ENCODE data around the gene C10orf90. TPM values are rescaled to one million over a fixed set of nuclear protein-coding genes. Genes with fewer than 3 reads are reported as not detected.

Gene C10orf90
- total RNA-seq, 1 donor from 2014 or later: not detected

GRCh38 chr10:126398383-126398743 is 272.1 kb downstream of the C10orf90 start:
- peaks cover 4% of the 10 kb centered on the region for H3K9me3 Mint-ChIP-seq (ENCODE audit: unreplicated experiment)
- no peak overlapping the region for H3K27ac Mint-ChIP-seq (ENCODE audit: unreplicated experiment)
- DNase-seq: no peak
- TF ChIP-seq CTCF (IDR thresholded peaks at IDR 0.05; ENCODE audit: partially characterized antibody, unreplicated experiment): no peak
- no peak overlapping the region for H3K4me3 Mint-ChIP-seq (ENCODE audit: unreplicated experiment)
- H3K36me3 Mint-ChIP-seq (ENCODE audit: unreplicated experiment): peaks cover 8% of the 10 kb centered on the region
- H3K4me1 Mint-ChIP-seq (ENCODE audit: low read depth, unreplicated experiment): no peaks in the 10 kb centered on the region
- H3K27me3 Mint-ChIP-seq (ENCODE audit: unreplicated experiment): peaks cover 1% of the 10 kb centered on the region

GRCh38 chr10:126397640-126398382 is 272.7 kb downstream of the C10orf90 start:
- Mint-ChIP-seq H3K9me3 (ENCODE audit: unreplicated experiment) (peaks cover 4% of the 10 kb centered on the region), H3K27ac (ENCODE audit: unreplicated experiment) (no peak overlapping the region), H3K4me3 (ENCODE audit: unreplicated experiment) (no peak overlapping the region), H3K27me3 (ENCODE audit: unreplicated experiment) (peaks cover 1% of the 10 kb centered on the region), H3K4me1 (ENCODE audit: low read depth, unreplicated experiment) (no peaks in the 10 kb centered on the region), H3K36me3 (ENCODE audit: unreplicated experiment) (peaks cover 8% of the 10 kb centered on the region)
- TF ChIP-seq CTCF (IDR thresholded peaks at IDR 0.05; ENCODE audit: partially characterized antibody, unreplicated experiment): no peak
- no peak for DNase-seq

GRCh38 chr10:126397156-126397555 is 273.3 kb downstream of the C10orf90 start:
- Mint-ChIP-seq H3K27ac (ENCODE audit: unreplicated experiment) (no peak overlapping the region), H3K4me1 (ENCODE audit: low read depth, unreplicated experiment) (no peaks in the 10 kb centered on the region), H3K9me3 (ENCODE audit: unreplicated experiment) (peaks cover 4% of the 10 kb centered on the region), H3K36me3 (ENCODE audit: unreplicated experiment) (peaks cover 8% of the 10 kb centered on the region), H3K27me3 (ENCODE audit: unreplicated experiment) (peaks cover 1% of the 10 kb centered on the region), H3K4me3 (ENCODE audit: unreplicated experiment) (no peak overlapping the region)
- no peak for DNase-seq
- no peak for TF ChIP-seq CTCF (IDR thresholded peaks at IDR 0.05; ENCODE audit: partially characterized antibody, unreplicated experiment)

- peaks cover 5% of the 10 kb centered on the region for H3K9me3 Mint-ChIP-seq (ENCODE audit: unreplicated experiment)
- no peak overlapping the region for H3K4me3 Mint-ChIP-seq (ENCODE audit: unreplicated experiment)
- H3K4me1 Mint-ChIP-seq (ENCODE audit: low read depth, unreplicated experiment): peaks cover 14% of the 10 kb centered on the region
- TF ChIP-seq CTCF (IDR thresholded peaks at IDR 0.05; ENCODE audit: partially characterized antibody, unreplicated experiment): no peak
- no peak for DNase-seq
- peaks cover 11% of the 10 kb centered on the region for H3K36me3 Mint-ChIP-seq (ENCODE audit: unreplicated experiment)
- no peak overlapping the region for H3K27ac Mint-ChIP-seq (ENCODE audit: unreplicated experiment)
- H3K27me3 Mint-ChIP-seq (ENCODE audit: unreplicated experiment): peaks cover 3% of the 10 kb centered on the region
Observed at GRCh38 chr10:126394948-126395347, 275.5 kb downstream of the C10orf90 start.

- no peak for DNase-seq
- no peak for TF ChIP-seq CTCF (IDR thresholded peaks at IDR 0.05; ENCODE audit: partially characterized antibody, unreplicated experiment)
- peaks cover 17% of the 10 kb centered on the region for H3K36me3 Mint-ChIP-seq (ENCODE audit: unreplicated experiment)
- H3K27me3 Mint-ChIP-seq (ENCODE audit: unreplicated experiment): peaks cover 8% of the 10 kb centered on the region
- peaks cover 14% of the 10 kb centered on the region for H3K4me1 Mint-ChIP-seq (ENCODE audit: low read depth, unreplicated experiment)
- no peak overlapping the region for H3K27ac Mint-ChIP-seq (ENCODE audit: unreplicated experiment)
- H3K4me3 Mint-ChIP-seq (ENCODE audit: unreplicated experiment): no peak overlapping the region
- peaks cover 7% of the 10 kb centered on the region for H3K9me3 Mint-ChIP-seq (ENCODE audit: unreplicated experiment)
Observed at GRCh38 chr10:126393076-126393475, 277.4 kb downstream of the C10orf90 start.

Measured in glutamatergic neuron (in vitro differentiated cells).